BE2C (cell line): ENCODE data around the gene THAP2.

Experiments used
- DNase-seq: peaks from one replicate; pipeline ENCODE4 v3.0.0-alpha.2; 2020
- H3K27me3 ChIP-seq: fragments of 250-450 bp; sonication (Bioruptor Pico); 2 replicates; pipeline ENCODE4 v1.5.1; 2020; ENCODE audit warnings: mild to moderate bottlenecking
- H3K36me3 ChIP-seq: fragments of 250-450 bp; sonication (Bioruptor Pico); 2 replicates; pipeline ENCODE4 v1.5.1; 2020; ENCODE audit warnings: mild to moderate bottlenecking
- H3K4me1 ChIP-seq: fragments of 250-450 bp; sonication (Bioruptor Pico); 2 replicates; pipeline ENCODE4 v1.5.1; 2020
- H3K4me3 ChIP-seq: 2 replicates; pipeline ENCODE4 v1.5.1; 2011; ENCODE audit warnings: low read depth, low read length
- H3K9me3 ChIP-seq: fragments of 250-450 bp; sonication (Bioruptor Pico); 2 replicates; pipeline ENCODE4 v1.5.1; 2020
- CTCF ChIP-seq: IDR thresholded peaks from 2 replicates; pipeline ENCODE4 v1.5.1; 2012; ENCODE audit warnings: mild to moderate bottlenecking, low read depth, low read length

THAP2 gene

GRCh38 chr12:71702590-71702989, 38.5 kb downstream of the THAP2 start:
- Histone ChIP-seq H3K36me3 (no peaks in the 10 kb centered on the region), H3K27me3 (no peaks in the 10 kb centered on the region), H3K9me3 (no peaks in the 10 kb centered on the region), H3K4me1 (no peaks in the 10 kb centered on the region), H3K4me3 (no peak overlapping the region)
- TF ChIP-seq CTCF = no peak
- no peak for DNase-seq

- H3K9me3 ChIP-seq = no peaks in the 10 kb centered on the region
- TF ChIP-seq CTCF = no peak
- no peaks in the 10 kb centered on the region for H3K36me3 ChIP-seq
Measured at GRCh38 chr12:71703206-71703605, 39.1 kb downstream of the THAP2 start.

GRCh38 chr12:71704920-71705319, 40.8 kb downstream of the THAP2 start:
- Histone ChIP-seq H3K4me1 (no peaks in the 10 kb centered on the region), H3K36me3 (no peaks in the 10 kb centered on the region), H3K4me3 (no peak overlapping the region), H3K9me3 (no peaks in the 10 kb centered on the region), H3K27me3 (no peaks in the 10 kb centered on the region)
- no peak for TF ChIP-seq CTCF
- no peak for DNase-seq

More at GRCh38 chr12:71703206-71703605, 39.1 kb downstream of the THAP2 start:
- no peak for DNase-seq
- no peaks in the 10 kb centered on the region for H3K27me3 ChIP-seq
- no peaks in the 10 kb centered on the region for H3K4me1 ChIP-seq
- H3K4me3 ChIP-seq = no peak overlapping the region

- Histone ChIP-seq H3K4me1 (no peaks in the 10 kb centered on the region), H3K27me3 (no peaks in the 10 kb centered on the region), H3K9me3 (no peaks in the 10 kb centered on the region), H3K4me3 (no peak overlapping the region), H3K36me3 (no peaks in the 10 kb centered on the region)
- no peak for DNase-seq
- no peak for TF ChIP-seq CTCF
Measured at GRCh38 chr12:71708658-71709057, 44.6 kb downstream of the THAP2 start.

GRCh38 chr12:71710276-71711125, 46.4 kb downstream of the THAP2 start:
- no peaks in the 10 kb centered on the region for H3K36me3 ChIP-seq
- no peaks in the 10 kb centered on the region for H3K27me3 ChIP-seq
- TF ChIP-seq CTCF = no peak
- no peak overlapping the region for H3K4me3 ChIP-seq
- DNase-seq = no peak
- no peaks in the 10 kb centered on the region for H3K9me3 ChIP-seq
- H3K4me1 ChIP-seq = no peaks in the 10 kb centered on the region

- Histone ChIP-seq H3K27me3 (no peaks in the 10 kb centered on the region), H3K36me3 (no peaks in the 10 kb centered on the region), H3K4me3 (no peak overlapping the region), H3K4me1 (no peaks in the 10 kb centered on the region), H3K9me3 (no peaks in the 10 kb centered on the region)
- no peak for DNase-seq
- TF ChIP-seq CTCF = no peak
Measured at GRCh38 chr12:71718611-71719010, 54.5 kb downstream of the THAP2 start.
